ENCODE results near the gene NYAP2. TPM values are rescaled to one million over a fixed set of nuclear protein-coding genes. Genes with fewer than 3 reads are reported as not detected.

NYAP2 gene
- total and polyA plus RNA-seq, 10 of the 15 experiments (the other 5 are each of a cell fraction or from before 2014, with no cell fraction given): 0.03 TPM; not detected in 9

DNA sequence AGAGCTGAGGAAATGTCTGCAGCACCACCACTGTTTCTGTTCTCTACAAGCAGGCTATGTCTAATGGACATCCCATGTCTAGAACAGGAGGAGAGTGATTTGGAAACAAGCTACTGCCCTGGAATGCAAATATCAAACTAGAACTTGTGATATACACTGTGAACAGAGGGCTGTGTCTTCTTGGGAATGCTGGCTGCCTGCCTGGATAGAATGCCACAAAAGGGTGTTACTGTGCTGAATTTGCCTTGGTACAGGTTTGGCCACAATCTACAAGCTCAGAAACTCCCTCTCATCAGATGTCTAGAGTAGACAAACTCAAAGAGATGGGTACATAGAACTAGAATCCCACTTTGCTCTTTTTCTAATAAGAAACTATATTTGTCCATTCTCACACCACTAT is 170.5 kb downstream of the NYAP2 start:
- H2AFZ ChIP-seq (ENCODE audit: control insufficient read depth, low read depth, low read length): no peak overlapping the region
- no peak overlapping the region for H3K4me3 ChIP-seq
- no TSS peak for BruUV-seq (replicated peaks)
- no peaks in the 10 kb centered on the region for H4K20me1 ChIP-seq (ENCODE audit: control insufficient read depth, insufficient read depth)
- H3K4me1 ChIP-seq (ENCODE audit: control insufficient read depth, insufficient read depth, low read length): no peaks in the 10 kb centered on the region
- ATAC-seq (no peak), FAIRE-seq (no peak), DNase-seq (ENCODE audit: low read depth, low spot score) (no peak)
- H3K4me2 ChIP-seq (ENCODE audit: control insufficient read depth, insufficient read depth): no peak overlapping the region
- no peak overlapping the region for H3K9ac ChIP-seq (ENCODE audit: control insufficient read depth, insufficient read depth, low read length)
- CTCF ChIA-PET: interaction anchor here (0.7 kb wide), 1 partner anchor 10 kb away, joined by 4 read pairs; no protein-coding TSS in a partner anchor
- SMC1A ChIA-PET (ENCODE audit: uncharacterized antibody, unreplicated experiment): no interaction called here
- H3K36me3 ChIP-seq (ENCODE audit: control insufficient read depth in 2 of 2, insufficient read depth in 2 of 2, low read length in 1 of 2): no peaks in the 10 kb centered on the region
- no peaks in the 10 kb centered on the region for H3K79me2 ChIP-seq (ENCODE audit: control insufficient read depth, insufficient read depth, low read length)
- intact Hi-C loops (cut with micrococcal nuclease; ENCODE audit: unreplicated experiment) (no loop called here), in situ Hi-C loops (cut with MboI) (no loop called here)
- RAD21 ChIA-PET (ENCODE audit: unreplicated experiment): no interaction called here
- no peaks in the 10 kb centered on the region for H3K27me3 ChIP-seq (replicated peaks in 1 of 2; ENCODE audit: control insufficient read depth in 2 of 2, insufficient read depth in 2 of 2, low read length in 1 of 2)
- TF ChIP-seq KAT2A (conservative IDR thresholded peaks at IDR 0.05; ENCODE audit: control insufficient read depth, low read depth, low read length) (no peak), MTA2 (IDR thresholded peaks at IDR 0.05; ENCODE audit: low read depth) (no peak), E4F1 (IDR thresholded peaks at IDR 0.05; ENCODE audit: borderline replicate concordance, partially characterized antibody) (no peak), ATF2 (IDR thresholded peaks at IDR 0.05; ENCODE audit: low read length) (no peak), ZBTB4 (CRISPR knock-in tag; IDR thresholded peaks at IDR 0.05) (no peak), ZBTB11 (CRISPR knock-in tag; IDR thresholded peaks at IDR 0.05) (no peak), BCL11A (IDR thresholded peaks at IDR 0.05; ENCODE audit: low read depth, low read length) (no peak), RFX5 (IDR thresholded peaks at IDR 0.05; ENCODE audit: low read depth, low read length) (no peak), SIX5 (IDR thresholded peaks at IDR 0.05; ENCODE audit: low read depth, low read length, severe bottlenecking) (no peak), RB1 (IDR thresholded peaks at IDR 0.05; ENCODE audit: borderline replicate concordance) (no peak)
- no peak overlapping the region for H3K27ac ChIP-seq (ENCODE audit: control insufficient read depth, insufficient read depth)
- POLR2A ChIA-PET: no interaction called here
- H3K9me3 ChIP-seq (replicated peaks; ENCODE audit: control insufficient read depth, insufficient read depth, low read length): no peaks in the 10 kb centered on the region

Measured in GM12878 (cell line).